ENCODE results near the gene CFB. TPM values are rescaled to one million over a fixed set of nuclear protein-coding genes. Genes with fewer than 3 reads are reported as not detected.
A peak's percentile ranks its signal among the peaks of the same experiment; 100 is the strongest.

Gene CFB
- total and polyA plus RNA-seq, 12 donors = 0.78 to 166 (median 28.2) TPM

- H3K27me3 ChIP-seq = no peaks in the 10 kb centered on the region
- no peak for TF ChIP-seq CTCF (IDR thresholded peaks at IDR 0.05)
- TF ChIP-seq POLR2A (IDR thresholded peaks at IDR 0.05) = no peak
- H3K4me1 ChIP-seq (replicated peaks in 1 of 2) = no peaks in the 10 kb centered on the region
- no peak overlapping the region for H3K27ac ChIP-seq
- no peaks in the 10 kb centered on the region for H3K9me3 ChIP-seq (replicated peaks in 1 of 3)
- intact Hi-C loops (cut with DNase I) = no loop called here
- no peak overlapping the region for H3K4me3 ChIP-seq
- 56 to 81% (median 70%) methylated on average over 1 to 2 of the region's 2 CpGs for WGBS, 4 donors
- no peaks in the 10 kb centered on the region for H3K36me3 ChIP-seq (replicated peaks in 1 of 2)
- no peak for DNase-seq
Observed at GRCh38 chr6:31920811-31921210, 25.1 kb upstream of the CFB start.

GRCh38 chr6:31922942-31923341 lies 23.0 kb upstream of the CFB start:
- no peaks in the 10 kb centered on the region for H3K4me1 ChIP-seq (replicated peaks in 1 of 2)
- H3K36me3 ChIP-seq (replicated peaks in 1 of 2) = no peaks in the 10 kb centered on the region
- H3K27ac ChIP-seq = no peak overlapping the region
- H3K9me3 ChIP-seq (replicated peaks in 1 of 3) = no peaks in the 10 kb centered on the region
- H3K27me3 ChIP-seq = no peaks in the 10 kb centered on the region
- peak in 1 of 7 donors; percentile 49 for DNase-seq
- TF ChIP-seq CTCF (IDR thresholded peaks at IDR 0.05) = no peak
- TF ChIP-seq POLR2A (IDR thresholded peaks at IDR 0.05) = no peak
- intact Hi-C loops (cut with DNase I) = no loop called here
- no peak overlapping the region for H3K4me3 ChIP-seq
- 16 to 33% (median 20%) methylated on average over 5 of the region's 5 CpGs for WGBS, 4 donors

- no peaks in the 10 kb centered on the region for H3K4me1 ChIP-seq (replicated peaks in 1 of 2)
- H3K27ac ChIP-seq = no peak within 1 kb of the TSS
- no peaks in the 10 kb centered on the region for H3K36me3 ChIP-seq (replicated peaks in 1 of 2)
- no peak for DNase-seq
- no peaks in the 10 kb centered on the region for H3K9me3 ChIP-seq (replicated peaks in 1 of 3)
- peak within 1 kb of the TSS in 1 of 4 donors; percentile 35 for H3K4me3 ChIP-seq
- TF ChIP-seq POLR2A (IDR thresholded peaks at IDR 0.05) (no peak), CTCF (IDR thresholded peaks at IDR 0.05) (no peak)
- no peaks in the 10 kb centered on the region for H3K27me3 ChIP-seq
- intact Hi-C loops (cut with DNase I) = no loop called here
- 54 to 66% (median 59%) methylated on average over 11 of the region's 11 CpGs for WGBS, 4 donors
Observed at GRCh38 chr6:31927242-31927862, 18.5 kb upstream of the CFB start, which contains the start of gene C2. Gene C2, plus strand, starts transcription at chr6:31927717. Its CDS starts 36 bp downstream, at chr6:31927753.

GRCh38 chr6:31927863-31928671 lies 17.8 kb upstream of the CFB start:
- H3K27ac ChIP-seq = no peak overlapping the region
- no peaks in the 10 kb centered on the region for H3K4me1 ChIP-seq (replicated peaks in 1 of 2)
- H3K27me3 ChIP-seq = no peaks in the 10 kb centered on the region
- intact Hi-C loops (cut with DNase I) = no loop called here
- 74 to 81% (median 78%) methylated on average over 6 to 11 of the region's 11 CpGs for WGBS, 4 donors
- H3K36me3 ChIP-seq (replicated peaks in 1 of 2) = no peaks in the 10 kb centered on the region
- no peaks in the 10 kb centered on the region for H3K9me3 ChIP-seq (replicated peaks in 1 of 3)
- DNase-seq = no peak
- no peak for TF ChIP-seq POLR2A (IDR thresholded peaks at IDR 0.05)
- peak in 1 of 6 experiments; percentile 6 for TF ChIP-seq CTCF (IDR thresholded peaks at IDR 0.05)
- H3K4me3 ChIP-seq = peak overlapping the region in 1 of 4 donors; percentile 35
